SU-DHL-6 (cell line): ENCODE measurements around the gene PSMF1.

Experiments used
- H2AFZ ChIP-seq: fragments of 200-600 bp; sonication (generic); 2 replicates; pipeline ENCODE4 v1.6.1; 2014; ENCODE audit warnings: low read depth, mild to moderate bottlenecking, moderate library complexity, mixed read lengths, antibody characterized with exemption, low read length; ENCODE audit not compliant: severe bottlenecking
- H3F3A ChIP-seq: fragments of 200-600 bp; shearing (Covaris generic); 2 replicates; pipeline ENCODE4 v1.6.0; 2016; ENCODE audit warnings: antibody characterized with exemption, mild to moderate bottlenecking; ENCODE audit not compliant: insufficient read depth
- H3K27ac ChIP-seq: fragments of 200-600 bp; sonication (generic); 2 replicates; pipeline ENCODE4 v1.5.1; 2016; ENCODE audit warnings: low read depth, mild to moderate bottlenecking, low read length, moderate library complexity, mixed read lengths
- H3K27me3 ChIP-seq: fragments of 200-600 bp; sonication (generic), shearing (Covaris generic); 2 replicates; pipeline ENCODE4 v1.6.0; 2014; ENCODE audit warnings: mild to moderate bottlenecking, low read length
- H3K36me3 ChIP-seq: fragments of 200-600 bp; sonication (generic); 2 replicates; pipeline ENCODE4 v1.6.1; 2014; ENCODE audit warnings: mild to moderate bottlenecking, low read length, mixed read lengths
- H3K4me2 ChIP-seq: fragments of 300-600, 200-600 bp; shearing (Covaris generic), sonication (generic); 2 replicates; pipeline ENCODE4 v1.6.0; 2014; ENCODE audit warnings: low read length, low read depth, mild to moderate bottlenecking; ENCODE audit not compliant: poor library complexity, severe bottlenecking
- H3K4me3 ChIP-seq: fragments of 200-600 bp; sonication (generic); 2 replicates; pipeline ENCODE4 v1.5.1; 2014; ENCODE audit warnings: antibody characterized with exemption, low read length, mild to moderate bottlenecking, mixed read lengths; ENCODE audit not compliant: insufficient read depth, poor library complexity, severe bottlenecking
- H3K79me2 ChIP-seq: fragments of 200-600 bp; sonication (generic); 2 replicates; pipeline ENCODE4 v1.6.1; 2014; ENCODE audit warnings: mild to moderate bottlenecking, low read length, moderate library complexity; ENCODE audit not compliant: insufficient read depth
- H3K9ac ChIP-seq: fragments of 200-600 bp; sonication (generic); 2 replicates; pipeline ENCODE4 v1.7.0; 2014; ENCODE audit warnings: mild to moderate bottlenecking, low read length
- H3K9me2 ChIP-seq: fragments of 200-600 bp; sonication (generic); replicated peaks from 2 replicates; pipeline ENCODE4 v1.6.1; 2014; ENCODE audit warnings: low read length; ENCODE audit not compliant: insufficient read depth
- H3K9me3 ChIP-seq: fragments of 200-600 bp; sonication (generic); 2 replicates; pipeline ENCODE4 v1.6.1; 2014; ENCODE audit warnings: low read length, mixed read lengths; ENCODE audit not compliant: insufficient read depth
- H4K20me1 ChIP-seq: fragments of 200-600 bp; sonication (generic); 2 replicates; pipeline ENCODE4 v1.6.1; 2014; ENCODE audit warnings: low read depth, mild to moderate bottlenecking, antibody characterized with exemption, low read length, moderate library complexity, mixed read lengths
- EZH2phosphoT487 ChIP-seq: fragments of 200-600 bp; sonication (generic), shearing (Covaris generic); conservative IDR thresholded peaks from 2 replicates; pipeline ENCODE4 v1.6.1; 2018; ENCODE audit warnings: mild to moderate bottlenecking, antibody characterized with exemption, low read length, moderate library complexity, mixed read lengths
- TF ChIP-seq, protein P1 (sequence below): fragments of 200-600 bp; sonication (generic); IDR thresholded peaks from one replicate; pipeline ENCODE4 v1.5.1; 2017; ENCODE audit warnings: antibody characterized with exemption, mild to moderate bottlenecking, low read length, moderate library complexity; ENCODE audit not compliant: insufficient read depth, poor library complexity, severe bottlenecking

The PSMF1 gene

DNA sequence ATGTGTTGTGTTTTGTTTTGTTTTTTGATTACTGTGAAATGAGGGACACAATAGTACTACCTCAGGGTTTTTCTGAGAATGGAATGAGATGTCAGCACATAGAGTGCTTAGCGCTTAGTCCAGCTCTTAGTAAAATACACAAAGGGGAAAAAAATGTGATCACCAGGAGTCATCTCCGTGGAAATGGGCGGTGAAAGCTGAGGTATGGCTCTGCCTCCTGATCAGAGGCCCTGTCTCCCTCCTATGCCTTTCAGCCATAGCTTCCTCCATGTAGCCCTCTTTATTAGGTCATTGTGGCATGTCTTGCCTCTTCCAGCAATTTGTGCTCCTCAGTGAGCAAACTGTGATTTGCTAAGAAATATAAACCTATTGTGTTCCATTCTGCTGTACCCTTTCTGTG, 13.0 kb downstream of the PSMF1 start:
- H4K20me1 ChIP-seq: 0 out of 2 replicates have a peak, but pooled peaks cover 3% of the 10 kb centered on the region
- peaks cover 5% of the 10 kb centered on the region; the same call in 1 of the 2 replicates for H3K36me3 ChIP-seq
- no peaks in the 10 kb centered on the region for H3K9me2 ChIP-seq
- no peak for TF ChIP-seq EZH2phosphoT487
- TF ChIP-seq, protein P1, sequence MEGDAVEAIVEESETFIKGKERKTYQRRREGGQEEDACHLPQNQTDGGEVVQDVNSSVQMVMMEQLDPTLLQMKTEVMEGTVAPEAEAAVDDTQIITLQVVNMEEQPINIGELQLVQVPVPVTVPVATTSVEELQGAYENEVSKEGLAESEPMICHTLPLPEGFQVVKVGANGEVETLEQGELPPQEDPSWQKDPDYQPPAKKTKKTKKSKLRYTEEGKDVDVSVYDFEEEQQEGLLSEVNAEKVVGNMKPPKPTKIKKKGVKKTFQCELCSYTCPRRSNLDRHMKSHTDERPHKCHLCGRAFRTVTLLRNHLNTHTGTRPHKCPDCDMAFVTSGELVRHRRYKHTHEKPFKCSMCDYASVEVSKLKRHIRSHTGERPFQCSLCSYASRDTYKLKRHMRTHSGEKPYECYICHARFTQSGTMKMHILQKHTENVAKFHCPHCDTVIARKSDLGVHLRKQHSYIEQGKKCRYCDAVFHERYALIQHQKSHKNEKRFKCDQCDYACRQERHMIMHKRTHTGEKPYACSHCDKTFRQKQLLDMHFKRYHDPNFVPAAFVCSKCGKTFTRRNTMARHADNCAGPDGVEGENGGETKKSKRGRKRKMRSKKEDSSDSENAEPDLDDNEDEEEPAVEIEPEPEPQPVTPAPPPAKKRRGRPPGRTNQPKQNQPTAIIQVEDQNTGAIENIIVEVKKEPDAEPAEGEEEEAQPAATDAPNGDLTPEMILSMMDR: no peak
- no peaks in the 10 kb centered on the region for H3F3A ChIP-seq
- H3K79me2 ChIP-seq: peaks cover 16% of the 10 kb centered on the region; the same call in 1 of the 2 replicates
- H3K4me2 ChIP-seq: no peak overlapping the region
- H3K9me3 ChIP-seq: no peaks in the 10 kb centered on the region
- H3K4me3 ChIP-seq: no peak overlapping the region
- no peak overlapping the region for H2AFZ ChIP-seq
- H3K27ac ChIP-seq: no peak overlapping the region
- H3K27me3 ChIP-seq: no peaks in the 10 kb centered on the region
- no peak overlapping the region for H3K9ac ChIP-seq

DNA sequence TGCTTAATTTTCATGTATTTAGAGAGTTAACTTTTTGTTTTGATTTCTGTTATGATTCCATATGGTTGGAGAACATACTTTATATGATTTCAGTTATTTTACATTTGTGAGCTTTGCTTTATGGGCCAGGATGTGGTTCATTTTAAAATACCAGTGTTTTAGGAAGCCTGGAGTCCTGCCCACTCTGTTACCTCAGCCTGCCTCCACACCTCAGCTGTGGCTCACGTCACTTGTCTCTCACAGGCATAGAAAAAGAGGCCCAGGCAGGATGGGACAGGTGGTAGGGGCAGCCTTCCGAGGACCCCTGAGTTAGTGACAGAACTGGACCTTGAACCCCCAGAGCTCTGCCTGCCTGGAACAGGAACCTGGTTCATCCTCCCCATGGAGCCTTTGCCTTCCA, 16.0 kb downstream of the PSMF1 start:
- Histone ChIP-seq H3K79me2 (peaks cover 16% of the 10 kb centered on the region; the same call in 1 of the 2 replicates), H3K27ac (no peak overlapping the region), H3K9me2 (no peaks in the 10 kb centered on the region), H3K27me3 (no peaks in the 10 kb centered on the region), H4K20me1 (0 out of 2 replicates have a peak, but pooled peaks cover 3% of the 10 kb centered on the region), H3K9ac (no peak overlapping the region), H3K4me3 (no peak overlapping the region), H3K36me3 (peaks cover 11% of the 10 kb centered on the region), H3K9me3 (no peaks in the 10 kb centered on the region), H2AFZ (no peak overlapping the region), H3F3A (no peaks in the 10 kb centered on the region), H3K4me2 (no peak overlapping the region)
- TF ChIP-seq, protein P1: no peak

DNA sequence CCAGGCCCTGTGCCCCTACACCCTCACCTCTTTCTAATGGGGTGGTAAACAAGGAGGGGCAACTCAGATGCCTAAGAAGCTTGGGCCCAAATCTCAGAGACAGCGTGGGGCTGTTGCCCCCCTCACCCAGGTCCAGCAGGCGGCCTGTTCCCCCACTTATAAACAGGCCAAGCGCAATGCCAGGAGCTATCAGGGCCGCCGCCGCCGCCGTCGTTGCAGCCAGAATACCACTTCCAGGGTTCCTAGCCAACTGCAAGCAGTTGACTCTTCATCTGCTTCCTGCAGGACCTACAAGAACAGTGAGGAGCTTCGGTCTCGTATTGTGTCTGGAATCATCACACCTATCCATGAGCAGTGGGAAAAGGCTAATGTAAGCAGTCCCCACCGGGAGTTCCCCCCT, 16.4 kb downstream of the PSMF1 start:
- Histone ChIP-seq H3K9me2 (no peaks in the 10 kb centered on the region), H4K20me1 (0 out of 2 replicates have a peak, but pooled peaks cover 3% of the 10 kb centered on the region), H3K9ac (no peak overlapping the region), H3K4me2 (no peak overlapping the region), H3K4me3 (no peak overlapping the region), H3K36me3 (peaks cover 11% of the 10 kb centered on the region), H2AFZ (no peak overlapping the region), H3K79me2 (peaks cover 16% of the 10 kb centered on the region; the same call in 1 of the 2 replicates), H3K9me3 (no peaks in the 10 kb centered on the region), H3F3A (no peaks in the 10 kb centered on the region), H3K27ac (no peak overlapping the region), H3K27me3 (no peaks in the 10 kb centered on the region)
- TF ChIP-seq, protein P1: no peak
- TF ChIP-seq EZH2phosphoT487: no peak
